ES-I3 (cell line): Measurements from ENCODE around the gene TENM4.

Source experiments
- H3K36me3 ChIP-seq: 2 replicates; pipeline ENCODE4 v1.6.1; 2013; ENCODE audit warnings: mild to moderate bottlenecking, low read length, control low read depth, moderate library complexity; ENCODE audit not compliant: insufficient read depth
- H3K4me1 ChIP-seq: 2 replicates; pipeline ENCODE4 v1.6.1; 2013; ENCODE audit warnings: mild to moderate bottlenecking, control low read depth, low read length; ENCODE audit not compliant: insufficient read depth
- H3K9ac ChIP-seq: 2 replicates; pipeline ENCODE4 v1.6.1; 2013; ENCODE audit warnings: low read depth, mild to moderate bottlenecking, low read length, moderate library complexity
- H3K9me3 ChIP-seq: 2 replicates; pipeline ENCODE4 v1.6.1; 2013; ENCODE audit warnings: mild to moderate bottlenecking, low read length, moderate library complexity; ENCODE audit not compliant: control insufficient read depth, insufficient read depth

TENM4 gene

DNA sequence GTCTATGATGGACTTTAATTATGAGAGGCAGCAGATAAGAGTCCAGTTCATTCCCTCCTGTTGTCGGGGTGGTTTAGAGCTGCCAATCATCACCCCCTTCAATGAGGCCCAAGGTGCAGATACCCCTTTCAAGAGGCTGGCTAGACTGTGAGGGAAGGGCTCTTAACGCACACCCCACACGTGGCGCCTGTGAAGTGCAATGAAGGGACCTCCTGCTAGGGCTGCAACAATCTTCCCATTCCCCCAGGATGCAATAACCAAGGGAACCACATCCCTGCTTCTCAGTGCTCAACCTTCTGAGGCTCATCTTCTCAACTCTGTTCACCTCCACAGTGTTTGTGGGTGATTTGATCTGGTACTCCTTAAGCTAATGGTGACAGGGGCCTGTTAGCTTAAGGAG is 19.0 kb downstream of the TENM4 start:
- Histone ChIP-seq H3K9me3 (no peaks in the 10 kb centered on the region), H3K36me3 (no peaks in the 10 kb centered on the region), H3K9ac (no peak overlapping the region), H3K4me1 (no peaks in the 10 kb centered on the region; the same call in none of the 2 replicates)

DNA sequence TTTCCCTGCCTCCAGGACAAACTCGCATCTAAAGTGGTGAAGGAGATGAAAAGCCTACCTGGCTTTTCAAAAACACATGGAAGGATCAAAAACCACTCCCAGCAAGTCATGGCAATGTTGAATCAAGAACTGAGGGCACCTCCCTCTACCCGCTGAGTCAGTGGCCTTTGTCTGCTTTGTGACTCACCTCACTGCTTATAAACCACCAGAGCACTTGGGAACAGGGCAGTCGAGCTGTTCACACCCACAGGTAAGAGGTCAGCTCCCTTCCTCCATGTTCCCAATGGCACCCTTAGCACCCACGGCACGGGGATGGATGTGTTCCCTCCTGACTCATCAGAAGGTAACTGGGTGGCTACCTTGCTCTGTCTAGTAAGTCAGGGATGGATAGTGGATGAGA is 21.7 kb downstream of the TENM4 start:
- no peaks in the 10 kb centered on the region for H3K36me3 ChIP-seq
- H3K9ac ChIP-seq = no peak overlapping the region
- H3K4me1 ChIP-seq = no peaks in the 10 kb centered on the region; the same call in none of the 2 replicates
- no peaks in the 10 kb centered on the region; the same call in 1 of the 2 replicates for H3K9me3 ChIP-seq

GRCh38 chr11:79418241-79418640 is 22.6 kb downstream of the TENM4 start:
- no peaks in the 10 kb centered on the region for H3K36me3 ChIP-seq
- H3K4me1 ChIP-seq = peaks cover 4% of the 10 kb centered on the region
- no peak overlapping the region for H3K9ac ChIP-seq
- no peaks in the 10 kb centered on the region; the same call in 1 of the 2 replicates for H3K9me3 ChIP-seq

GRCh38 chr11:79417069-79417920 is 23.5 kb downstream of the TENM4 start:
- no peak overlapping the region for H3K9ac ChIP-seq
- H3K9me3 ChIP-seq = no peaks in the 10 kb centered on the region; the same call in 1 of the 2 replicates
- peaks cover 7% of the 10 kb centered on the region for H3K4me1 ChIP-seq
- no peaks in the 10 kb centered on the region for H3K36me3 ChIP-seq

DNA sequence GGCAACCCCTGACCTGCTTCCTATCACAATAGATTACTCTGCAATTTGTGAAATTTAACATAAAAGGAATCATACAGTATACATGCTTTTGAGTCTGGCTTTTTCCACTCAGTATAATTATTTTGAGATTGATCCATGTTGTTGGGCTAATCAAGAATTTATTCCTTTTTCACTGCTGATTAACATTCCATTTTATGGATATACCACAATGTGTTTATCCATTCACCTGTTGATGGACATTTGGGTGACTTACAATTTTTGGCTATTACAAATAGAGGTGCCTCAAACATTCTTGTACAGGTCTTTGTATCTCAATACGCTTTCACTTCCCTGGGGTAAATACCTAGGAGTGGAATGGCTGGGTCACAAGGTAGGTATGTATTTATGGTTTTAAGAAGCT is 24.9 kb downstream of the TENM4 start:
- H3K36me3 ChIP-seq = no peaks in the 10 kb centered on the region
- H3K9ac ChIP-seq = no peak overlapping the region
- H3K9me3 ChIP-seq = no peaks in the 10 kb centered on the region; the same call in 1 of the 2 replicates
- H3K4me1 ChIP-seq = peaks cover 7% of the 10 kb centered on the region

GRCh38 chr11:79415411-79415810 is 25.4 kb downstream of the TENM4 start:
- Histone ChIP-seq H3K9ac (no peak overlapping the region), H3K4me1 (peaks cover 7% of the 10 kb centered on the region), H3K36me3 (no peaks in the 10 kb centered on the region)

GRCh38 chr11:79414644-79415317 is 26.0 kb downstream of the TENM4 start:
- H3K9me3 ChIP-seq = no peaks in the 10 kb centered on the region; the same call in 1 of the 2 replicates
- no peak overlapping the region for H3K9ac ChIP-seq
- H3K4me1 ChIP-seq = peaks cover 7% of the 10 kb centered on the region
- no peaks in the 10 kb centered on the region; the same call in 1 of the 2 replicates for H3K36me3 ChIP-seq

More at GRCh38 chr11:79415411-79415810, 25.4 kb downstream of the TENM4 start:
- H3K9me3 ChIP-seq = no peaks in the 10 kb centered on the region; the same call in 1 of the 2 replicates

DNA sequence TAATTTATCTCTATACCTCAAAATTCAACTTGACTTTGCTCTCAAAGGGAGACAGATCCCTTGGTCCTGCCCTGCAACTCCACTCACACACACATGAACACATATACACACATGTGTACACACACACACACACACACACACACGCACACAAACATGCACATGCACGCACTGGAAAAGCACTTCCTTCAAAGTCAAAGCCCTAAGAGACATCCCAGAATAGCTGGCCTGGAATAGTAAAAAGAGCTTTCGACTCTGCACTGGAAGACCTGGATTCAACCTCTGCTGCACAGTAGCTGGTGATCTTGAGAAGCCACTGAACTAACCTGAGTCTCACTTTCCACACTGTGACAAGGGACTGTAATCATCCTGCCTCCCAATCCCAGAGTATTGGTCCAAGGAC is 26.8 kb downstream of the TENM4 start:
- Histone ChIP-seq H3K9me3 (no peaks in the 10 kb centered on the region; the same call in 1 of the 2 replicates), H3K4me1 (peaks cover 7% of the 10 kb centered on the region), H3K9ac (no peak overlapping the region), H3K36me3 (no peaks in the 10 kb centered on the region; the same call in 1 of the 2 replicates)

- no peak overlapping the region for H3K9ac ChIP-seq
- no peaks in the 10 kb centered on the region; the same call in 1 of the 2 replicates for H3K9me3 ChIP-seq
Measured at GRCh38 chr11:79413268-79413667, 27.6 kb downstream of the TENM4 start.

GRCh38 chr11:79412761-79413160 is 28.1 kb downstream of the TENM4 start:
- H3K9me3 ChIP-seq = no peaks in the 10 kb centered on the region; the same call in 1 of the 2 replicates
- H3K9ac ChIP-seq = no peak overlapping the region
- peaks cover 7% of the 10 kb centered on the region for H3K4me1 ChIP-seq
- H3K36me3 ChIP-seq = no peaks in the 10 kb centered on the region; the same call in 1 of the 2 replicates

More at GRCh38 chr11:79413268-79413667, 27.6 kb downstream of the TENM4 start:
- peaks cover 7% of the 10 kb centered on the region for H3K4me1 ChIP-seq
- no peaks in the 10 kb centered on the region; the same call in 1 of the 2 replicates for H3K36me3 ChIP-seq

- Histone ChIP-seq H3K9me3 (no peaks in the 10 kb centered on the region), H3K9ac (no peak overlapping the region), H3K36me3 (no peaks in the 10 kb centered on the region; the same call in 1 of the 2 replicates)
Measured at GRCh38 chr11:79409330-79409729, 31.5 kb downstream of the TENM4 start.

DNA sequence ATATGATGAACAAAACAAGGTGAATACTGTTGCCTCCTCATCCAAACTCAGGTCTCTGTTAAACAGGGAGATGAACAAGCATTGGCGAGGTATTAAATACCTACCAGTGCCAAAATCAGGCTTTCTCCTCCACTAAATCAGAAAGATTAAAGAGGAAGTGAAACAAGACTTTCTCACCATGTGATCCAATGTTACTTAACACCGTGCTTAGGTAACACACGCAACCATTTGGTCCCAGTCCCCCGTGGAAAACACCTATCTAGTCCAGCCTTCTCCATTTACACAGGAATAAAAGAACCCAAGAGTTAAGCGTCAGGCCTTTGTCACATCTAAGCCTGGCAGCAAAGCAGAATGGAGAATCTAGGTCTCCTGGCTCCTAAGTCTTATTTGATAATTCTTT is 34.5 kb downstream of the TENM4 start:
- Histone ChIP-seq H3K4me1 (no peaks in the 10 kb centered on the region), H3K9me3 (no peaks in the 10 kb centered on the region), H3K9ac (no peak overlapping the region), H3K36me3 (no peaks in the 10 kb centered on the region; the same call in 1 of the 2 replicates)

More at GRCh38 chr11:79409330-79409729, 31.5 kb downstream of the TENM4 start:
- H3K4me1 ChIP-seq = peaks cover 7% of the 10 kb centered on the region; the same call in 1 of the 2 replicates

- Histone ChIP-seq H3K9me3 (no peaks in the 10 kb centered on the region), H3K4me1 (no peaks in the 10 kb centered on the region), H3K9ac (no peak overlapping the region), H3K36me3 (no peaks in the 10 kb centered on the region; the same call in 1 of the 2 replicates)
Measured at GRCh38 chr11:79404806-79405205, 36.0 kb downstream of the TENM4 start.

DNA sequence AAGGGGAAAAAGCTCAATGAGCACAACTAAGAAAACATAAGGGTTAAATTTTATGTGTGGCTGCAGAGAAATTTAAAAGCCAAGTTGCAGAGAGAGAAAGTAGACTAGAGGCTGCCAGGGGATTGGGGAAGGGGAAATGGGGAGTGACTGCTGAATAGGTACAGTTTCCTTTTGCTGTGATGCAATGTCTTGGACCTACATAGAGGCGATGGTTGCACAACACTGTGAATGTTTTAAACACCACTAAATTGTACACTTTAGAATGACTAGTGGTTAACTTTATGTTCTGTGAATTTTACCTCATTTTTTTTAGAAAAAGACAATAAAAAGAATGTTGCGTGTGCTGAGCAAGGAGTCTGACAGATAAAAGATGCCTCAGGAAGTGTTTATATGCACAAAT is 36.5 kb downstream of the TENM4 start:
- Histone ChIP-seq H3K4me1 (no peaks in the 10 kb centered on the region), H3K36me3 (no peaks in the 10 kb centered on the region), H3K9ac (no peak overlapping the region), H3K9me3 (no peaks in the 10 kb centered on the region)
